Measurements from ENCODE around the gene CEP128.

DNA sequence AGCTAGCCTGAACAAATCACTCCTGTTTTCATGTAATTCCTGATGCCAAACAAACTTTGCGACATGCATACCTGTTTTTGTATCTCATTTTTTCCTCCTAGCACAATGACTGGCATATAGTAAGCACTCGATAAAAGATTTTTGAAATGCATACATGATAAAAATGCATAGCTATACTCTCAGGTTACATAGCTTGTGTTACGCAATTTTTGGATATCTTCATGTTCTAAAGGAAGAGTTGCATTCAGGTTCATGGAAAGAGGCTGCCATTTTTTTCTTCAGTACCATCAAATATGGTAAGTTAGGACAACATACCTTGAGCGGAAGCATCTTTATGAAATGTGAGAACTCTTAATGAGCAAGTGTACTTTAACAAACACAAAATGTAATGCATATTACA is 445.4 kb downstream of the CEP128 start:
- TF ChIP-seq POLR2A (IDR thresholded peaks at IDR 0.05) = no peak
- TF ChIP-seq, protein P1, sequence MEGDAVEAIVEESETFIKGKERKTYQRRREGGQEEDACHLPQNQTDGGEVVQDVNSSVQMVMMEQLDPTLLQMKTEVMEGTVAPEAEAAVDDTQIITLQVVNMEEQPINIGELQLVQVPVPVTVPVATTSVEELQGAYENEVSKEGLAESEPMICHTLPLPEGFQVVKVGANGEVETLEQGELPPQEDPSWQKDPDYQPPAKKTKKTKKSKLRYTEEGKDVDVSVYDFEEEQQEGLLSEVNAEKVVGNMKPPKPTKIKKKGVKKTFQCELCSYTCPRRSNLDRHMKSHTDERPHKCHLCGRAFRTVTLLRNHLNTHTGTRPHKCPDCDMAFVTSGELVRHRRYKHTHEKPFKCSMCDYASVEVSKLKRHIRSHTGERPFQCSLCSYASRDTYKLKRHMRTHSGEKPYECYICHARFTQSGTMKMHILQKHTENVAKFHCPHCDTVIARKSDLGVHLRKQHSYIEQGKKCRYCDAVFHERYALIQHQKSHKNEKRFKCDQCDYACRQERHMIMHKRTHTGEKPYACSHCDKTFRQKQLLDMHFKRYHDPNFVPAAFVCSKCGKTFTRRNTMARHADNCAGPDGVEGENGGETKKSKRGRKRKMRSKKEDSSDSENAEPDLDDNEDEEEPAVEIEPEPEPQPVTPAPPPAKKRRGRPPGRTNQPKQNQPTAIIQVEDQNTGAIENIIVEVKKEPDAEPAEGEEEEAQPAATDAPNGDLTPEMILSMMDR (IDR thresholded peaks at IDR 0.05) = no peak
- no peak for TF ChIP-seq POLR2AphosphoS5 (IDR thresholded peaks at IDR 0.05)

Data from suprapubic skin (tissue), 4 donors.